Gastroesophageal sphincter (tissue), 4 donors: Measurements from ENCODE around the gene APEH. TPM values are rescaled to one million over a fixed set of nuclear protein-coding genes. Genes with fewer than 3 reads are reported as not detected.

Experiments
- ATAC-seq: fragments of 150-250 bp; one replicate; pipeline ENCODE4 v1.9.1; 2016; ENCODE audit warnings: mild to moderate bottlenecking, moderate library complexity
- H3K27ac ChIP-seq, 4 donors: fragments of 200-600 bp; sonication (generic) in 3 of 4; 1 replicate in 3 of 4; 2 replicates in 1 of 4; pipeline ENCODE4 v1.5.1; 2016 to 2019
- H3K27me3 ChIP-seq: fragments of 200-600 bp; sonication (generic); one replicate; pipeline ENCODE4 v1.5.1; 2019
- H3K36me3 ChIP-seq, 2 donors: fragments of 200-600 bp; sonication (generic); one replicate each; pipeline ENCODE4 v1.5.1; 2019; ENCODE audit warnings: control low read depth in 1 of 2
- H3K4me1 ChIP-seq, 3 donors: fragments of 200-600 bp; sonication (generic); 1 replicate in 2 of 3; 2 replicates in 1 of 3; pipeline ENCODE4 v1.5.1; 2016 to 2019; ENCODE audit warnings: control low read depth in 2 of 3
- H3K4me3 ChIP-seq, 2 donors: fragments of 200-600 bp; sonication (generic); one replicate each; pipeline ENCODE4 v1.5.1; 2019; ENCODE audit warnings: mild to moderate bottlenecking in 1 of 2, moderate library complexity in 1 of 2
- H3K9me3 ChIP-seq, 3 donors: fragments of 200-600 bp; sonication (generic); one replicate each; pipeline ENCODE4 v1.5.1; 2017 to 2019; ENCODE audit warnings: control low read depth in 2 of 3
- CTCF ChIP-seq, 4 experiments: fragments of 200-600 bp in 2 of 4; fragments of 450-650 bp in 2 of 4; sonication (generic) in 1 of 4; IDR thresholded peaks; one replicate each; pipeline ENCODE4 v1.5.1; 2017 to 2019; ENCODE audit warnings: antibody characterized with exemption in 4 of 4, mild to moderate bottlenecking in 2 of 4, moderate library complexity in 2 of 4
- EP300 ChIP-seq: sonication (generic); formaldehyde crosslinking; IDR thresholded peaks from one replicate; pipeline ENCODE4 v1.6.1; 2017; ENCODE audit warnings: antibody characterized with exemption, mild to moderate bottlenecking
- POLR2A ChIP-seq, 2 donors: fragments of 450-650 bp; IDR thresholded peaks; one replicate each; pipeline ENCODE4 v1.6.1; 2017; ENCODE audit warnings: antibody characterized with exemption in 2 of 2, mild to moderate bottlenecking in 2 of 2, moderate library complexity in 1 of 2
- POLR2AphosphoS5 ChIP-seq: sonication (generic); formaldehyde crosslinking; IDR thresholded peaks from one replicate; pipeline ENCODE4 v1.6.1; 2017; ENCODE audit warnings: antibody characterized with exemption
- WGBS, 2 donors: methylation state at CpG; one replicate each; pipeline ENCODE4 v1.1.5; 2018; ENCODE audit warnings: low coverage in 1 of 2; 5-methylcytosine and 5-hydroxymethylcytosine counted together
- total RNA-seq, 4 donors: library from RNA; depleted of rRNA; stranded (reverse); fragments of >200 nt; gene quantifications; one replicate each; pipeline ENCODE4 v1.1.0, GENCODE V29; 2016

The APEH gene
- total RNA-seq, 4 donors from 2014 or later: 61.4 to 80.2 (median 71.5) TPM

GRCh38 chr3:49662021-49662420 lies 12.1 kb upstream of the APEH start:
- no peak overlapping the region for H3K27ac ChIP-seq
- TF ChIP-seq POLR2AphosphoS5: no peak
- no peak for TF ChIP-seq POLR2A (IDR thresholded peaks at IDR 0.05)
- TF ChIP-seq EP300: no peak
- no peak for TF ChIP-seq CTCF (IDR thresholded peaks at IDR 0.05)
- peaks cover 57% of the 10 kb centered on the region for H3K27me3 ChIP-seq
- H3K9me3 ChIP-seq: no peaks in the 10 kb centered on the region
- no peak overlapping the region for H3K4me3 ChIP-seq
- no peak for ATAC-seq
- H3K4me1 ChIP-seq: no peaks in the 10 kb centered on the region
- WGBS, 2 donors: 88 to 91% methylated on average over 5 to 10 of the region's 22 CpGs
- H3K36me3 ChIP-seq: no peaks in the 10 kb centered on the region

GRCh38 chr3:49662720-49663413 lies 11.3 kb upstream of the APEH start:
- peaks cover 61% of the 10 kb centered on the region for H3K27me3 ChIP-seq
- TF ChIP-seq POLR2AphosphoS5: no peak
- no peaks in the 10 kb centered on the region for H3K36me3 ChIP-seq
- WGBS, 2 donors: 100% methylated on average over 2 of the region's 34 CpGs; no CpG with 5 or more reads in 1 of the 2 donors
- ATAC-seq: no peak
- no peaks in the 10 kb centered on the region for H3K4me1 ChIP-seq
- no peak overlapping the region for H3K4me3 ChIP-seq
- no peaks in the 10 kb centered on the region for H3K9me3 ChIP-seq
- H3K27ac ChIP-seq: no peak overlapping the region

GRCh38 chr3:49663831-49664230 lies 10.3 kb upstream of the APEH start:
- no peak for TF ChIP-seq POLR2A (IDR thresholded peaks at IDR 0.05)
- TF ChIP-seq CTCF (IDR thresholded peaks at IDR 0.05): no peak
- TF ChIP-seq EP300: no peak
- TF ChIP-seq POLR2AphosphoS5: no peak
- Histone ChIP-seq H3K27ac (no peak overlapping the region), H3K27me3 (peaks cover 71% of the 10 kb centered on the region), H3K4me3 (no peak overlapping the region), H3K4me1 (no peaks in the 10 kb centered on the region), H3K36me3 (no peaks in the 10 kb centered on the region), H3K9me3 (no peaks in the 10 kb centered on the region)
- ATAC-seq: no peak
- no CpG with 5 or more reads among the region's 1 CpG for WGBS, 2 donors

GRCh38 chr3:49664300-49664699 lies 9.9 kb upstream of the APEH start:
- no peaks in the 10 kb centered on the region for H3K4me1 ChIP-seq
- H3K9me3 ChIP-seq: no peaks in the 10 kb centered on the region
- H3K27me3 ChIP-seq: peaks cover 75% of the 10 kb centered on the region
- 96% methylated on average over 3 of the region's 11 CpGs; no CpG with 5 or more reads in 1 of the 2 donors for WGBS, 2 donors
- no peak for ATAC-seq
- TF ChIP-seq CTCF (IDR thresholded peaks at IDR 0.05): no peak
- TF ChIP-seq POLR2AphosphoS5: no peak
- no peak for TF ChIP-seq EP300
- TF ChIP-seq POLR2A (IDR thresholded peaks at IDR 0.05): no peak
- H3K27ac ChIP-seq: no peak overlapping the region
- no peak overlapping the region for H3K4me3 ChIP-seq
- H3K36me3 ChIP-seq: no peaks in the 10 kb centered on the region

GRCh38 chr3:49665822-49666519 lies 8.2 kb upstream of the APEH start:
- H3K4me3 ChIP-seq: no peak overlapping the region
- no peaks in the 10 kb centered on the region for H3K4me1 ChIP-seq
- TF ChIP-seq POLR2A (IDR thresholded peaks at IDR 0.05): no peak
- TF ChIP-seq POLR2AphosphoS5: no peak
- no peak for TF ChIP-seq CTCF (IDR thresholded peaks at IDR 0.05)
- TF ChIP-seq EP300: no peak
- H3K27ac ChIP-seq: no peak overlapping the region
- H3K36me3 ChIP-seq: no peaks in the 10 kb centered on the region
- H3K27me3 ChIP-seq: peaks cover 78% of the 10 kb centered on the region
- H3K9me3 ChIP-seq: no peaks in the 10 kb centered on the region
- WGBS, 2 donors: 50% methylated on average over 1 of the region's 6 CpGs; no CpG with 5 or more reads in 1 of the 2 donors
- no peak for ATAC-seq
